ENCODE data around the gene TBC1D32.
"Not testable (repeated sequence)": the region's sequence is repeated elsewhere in the genome, so short reads cannot be mapped to it uniquely, and the experiment has no call there.

The TBC1D32 gene

DNA sequence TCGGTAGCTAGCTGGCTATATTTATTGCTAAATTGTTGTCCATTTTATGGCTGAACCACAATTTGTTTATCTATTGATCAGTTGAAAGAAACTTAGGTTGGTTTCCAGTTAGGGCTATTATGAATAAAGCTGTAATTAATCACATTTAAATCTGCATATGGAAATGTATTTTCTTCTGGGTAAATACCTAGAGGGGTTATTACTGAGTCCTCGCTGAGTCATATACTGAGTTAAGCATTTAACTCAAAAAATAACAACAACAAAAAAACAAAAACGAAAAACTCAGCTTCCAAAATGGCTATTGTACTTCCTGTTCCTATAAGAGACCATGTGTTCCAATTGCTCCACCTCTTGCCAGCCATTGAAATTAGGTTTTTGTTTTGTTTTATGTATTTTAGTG lies 258.2 kb downstream of the TBC1D32 start:
- H3K4me1 ChIP-seq (ENCODE audit: insufficient read depth, low read length, severe bottlenecking): no peaks in the 10 kb centered on the region
- no peak overlapping the region for H3K4me3 ChIP-seq (ENCODE audit: low read depth, low read length, poor library complexity, severe bottlenecking)
- H3K79me2 ChIP-seq (ENCODE audit: insufficient read depth, low read length): no peaks in the 10 kb centered on the region
- no peaks in the 10 kb centered on the region for H3K9me2 ChIP-seq (ENCODE audit: low read depth, low read length)
- H3K9me3 ChIP-seq (ENCODE audit: low read length): no peaks in the 10 kb centered on the region
- H3K36me3 ChIP-seq (ENCODE audit: insufficient read depth, low read length): no peaks in the 10 kb centered on the region
- no peaks in the 10 kb centered on the region for H3F3A ChIP-seq (ENCODE audit: insufficient read depth, low read length)
- H3K4me2 ChIP-seq (ENCODE audit: low read length): no peak overlapping the region
- no peak overlapping the region for H2AFZ ChIP-seq (ENCODE audit: low read length)
- no peak overlapping the region for H3K27ac ChIP-seq (ENCODE audit: low read depth, low read length, poor library complexity, severe bottlenecking)
- H4K20me1 ChIP-seq (ENCODE audit: insufficient read depth, low read length): no peaks in the 10 kb centered on the region
- H3K9ac ChIP-seq (ENCODE audit: low read length): no peak overlapping the region
- H3K27me3 ChIP-seq (ENCODE audit: insufficient read depth, low read length): no peaks in the 10 kb centered on the region
- TF ChIP-seq EZH2 (IDR thresholded peaks at IDR 0.05; ENCODE audit: borderline replicate concordance, low read length): no peak
- TF ChIP-seq, protein P1, sequence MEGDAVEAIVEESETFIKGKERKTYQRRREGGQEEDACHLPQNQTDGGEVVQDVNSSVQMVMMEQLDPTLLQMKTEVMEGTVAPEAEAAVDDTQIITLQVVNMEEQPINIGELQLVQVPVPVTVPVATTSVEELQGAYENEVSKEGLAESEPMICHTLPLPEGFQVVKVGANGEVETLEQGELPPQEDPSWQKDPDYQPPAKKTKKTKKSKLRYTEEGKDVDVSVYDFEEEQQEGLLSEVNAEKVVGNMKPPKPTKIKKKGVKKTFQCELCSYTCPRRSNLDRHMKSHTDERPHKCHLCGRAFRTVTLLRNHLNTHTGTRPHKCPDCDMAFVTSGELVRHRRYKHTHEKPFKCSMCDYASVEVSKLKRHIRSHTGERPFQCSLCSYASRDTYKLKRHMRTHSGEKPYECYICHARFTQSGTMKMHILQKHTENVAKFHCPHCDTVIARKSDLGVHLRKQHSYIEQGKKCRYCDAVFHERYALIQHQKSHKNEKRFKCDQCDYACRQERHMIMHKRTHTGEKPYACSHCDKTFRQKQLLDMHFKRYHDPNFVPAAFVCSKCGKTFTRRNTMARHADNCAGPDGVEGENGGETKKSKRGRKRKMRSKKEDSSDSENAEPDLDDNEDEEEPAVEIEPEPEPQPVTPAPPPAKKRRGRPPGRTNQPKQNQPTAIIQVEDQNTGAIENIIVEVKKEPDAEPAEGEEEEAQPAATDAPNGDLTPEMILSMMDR (IDR thresholded peaks at IDR 0.05; ENCODE audit: low read length): no peak

DNA sequence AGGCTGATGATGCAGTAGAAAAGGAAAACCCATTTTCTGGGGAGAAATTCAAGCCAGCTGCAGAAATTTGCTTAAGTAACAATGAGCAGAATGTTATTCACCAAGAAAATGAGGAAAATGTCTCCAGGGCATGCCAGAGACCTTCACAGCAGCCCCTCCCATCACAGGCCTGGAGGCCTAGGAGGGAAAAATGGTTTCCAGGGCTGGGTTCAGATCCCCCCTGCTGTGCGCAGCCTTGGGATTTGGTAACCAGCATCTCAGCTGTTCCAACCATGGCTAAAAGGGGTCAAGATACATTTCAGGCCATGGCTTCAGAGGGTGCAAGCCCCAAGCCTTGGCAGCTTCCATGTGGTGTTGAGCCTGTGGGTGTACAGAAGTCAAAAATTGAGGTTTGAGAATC lies 265.5 kb downstream of the TBC1D32 start:
- not testable (repeated sequence) for H3K27me3 ChIP-seq (ENCODE audit: insufficient read depth, low read length); H3K79me2 ChIP-seq (ENCODE audit: insufficient read depth, low read length); H4K20me1 ChIP-seq (ENCODE audit: insufficient read depth, low read length); H3K9me2 ChIP-seq (ENCODE audit: low read depth, low read length); H3K4me3 ChIP-seq (ENCODE audit: low read depth, low read length, poor library complexity, severe bottlenecking); H3F3A ChIP-seq (ENCODE audit: insufficient read depth, low read length); H3K4me2 ChIP-seq (ENCODE audit: low read length); H2AFZ ChIP-seq (ENCODE audit: low read length); H3K9ac ChIP-seq (ENCODE audit: low read length); H3K27ac ChIP-seq (ENCODE audit: low read depth, low read length, poor library complexity, severe bottlenecking); H3K4me1 ChIP-seq (ENCODE audit: insufficient read depth, low read length, severe bottlenecking); H3K36me3 ChIP-seq (ENCODE audit: insufficient read depth, low read length); H3K9me3 ChIP-seq (ENCODE audit: low read length)

DNA sequence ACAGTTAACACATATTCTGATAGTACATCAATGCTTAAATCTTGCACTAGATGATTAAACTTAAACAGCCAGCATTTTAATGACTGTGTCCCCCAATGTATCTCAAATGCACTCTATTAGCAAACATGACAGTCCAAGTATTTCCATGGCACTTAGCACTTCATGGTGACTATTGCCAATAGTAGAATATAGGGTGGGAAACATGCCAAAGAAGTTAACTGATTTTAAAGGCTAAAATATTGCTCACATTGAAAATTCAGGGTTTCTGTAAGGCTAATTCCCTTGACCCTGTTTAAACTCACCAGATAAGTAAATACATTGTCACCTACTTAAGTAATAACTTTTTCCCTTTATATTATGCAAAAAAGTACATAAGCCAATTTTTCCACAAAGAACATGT lies 266.9 kb downstream of the TBC1D32 start:
- no peak overlapping the region for H3K27ac ChIP-seq (ENCODE audit: low read depth, low read length, poor library complexity, severe bottlenecking)
- no peaks in the 10 kb centered on the region for H3K9me2 ChIP-seq (ENCODE audit: low read depth, low read length)
- H3K9me3 ChIP-seq (ENCODE audit: low read length): no peaks in the 10 kb centered on the region
- H3K36me3 ChIP-seq (ENCODE audit: insufficient read depth, low read length): no peaks in the 10 kb centered on the region
- no peaks in the 10 kb centered on the region for H3K27me3 ChIP-seq (ENCODE audit: insufficient read depth, low read length)
- H3K79me2 ChIP-seq (ENCODE audit: insufficient read depth, low read length): no peaks in the 10 kb centered on the region
- H3F3A ChIP-seq (ENCODE audit: insufficient read depth, low read length): no peaks in the 10 kb centered on the region
- TF ChIP-seq, protein P1 (IDR thresholded peaks at IDR 0.05; ENCODE audit: low read length): no peak
- TF ChIP-seq EZH2 (IDR thresholded peaks at IDR 0.05; ENCODE audit: borderline replicate concordance, low read length): no peak
- no peaks in the 10 kb centered on the region for H3K4me1 ChIP-seq (ENCODE audit: insufficient read depth, low read length, severe bottlenecking)
- H4K20me1 ChIP-seq (ENCODE audit: insufficient read depth, low read length): no peaks in the 10 kb centered on the region
- H3K4me2 ChIP-seq (ENCODE audit: low read length): no peak overlapping the region
- H3K4me3 ChIP-seq (ENCODE audit: low read depth, low read length, poor library complexity, severe bottlenecking): no peak overlapping the region
- no peak overlapping the region for H3K9ac ChIP-seq (ENCODE audit: low read length)
- H2AFZ ChIP-seq (ENCODE audit: low read length): no peak overlapping the region

DNA sequence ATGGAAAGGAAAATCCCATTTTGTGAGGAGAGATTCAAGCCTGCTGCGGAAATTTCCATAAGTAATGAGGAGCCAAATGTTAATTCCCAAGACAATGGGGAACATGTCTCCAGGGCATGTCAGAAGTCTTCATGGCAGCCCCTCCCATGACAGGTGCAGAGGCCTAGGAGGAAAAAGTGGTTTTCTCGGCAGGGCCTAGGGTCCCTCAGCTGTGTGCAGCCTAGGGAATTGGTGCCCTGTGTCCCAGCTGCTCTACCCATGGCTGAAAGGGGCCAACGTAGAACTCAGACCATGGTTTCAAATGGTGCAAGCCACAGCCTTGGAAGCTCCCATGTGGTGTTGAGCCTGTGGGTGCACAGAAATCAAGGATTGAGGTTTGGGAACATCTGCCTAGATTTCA lies 269.9 kb downstream of the TBC1D32 start:
- H3K9ac ChIP-seq (ENCODE audit: low read length): no peak overlapping the region
- H3K4me3 ChIP-seq (ENCODE audit: low read depth, low read length, poor library complexity, severe bottlenecking): no peak overlapping the region
- H3K36me3 ChIP-seq (ENCODE audit: insufficient read depth, low read length): no peaks in the 10 kb centered on the region
- no peak overlapping the region for H3K27ac ChIP-seq (ENCODE audit: low read depth, low read length, poor library complexity, severe bottlenecking)
- H3K4me1 ChIP-seq (ENCODE audit: insufficient read depth, low read length, severe bottlenecking): no peaks in the 10 kb centered on the region
- no peaks in the 10 kb centered on the region for H3K9me2 ChIP-seq (ENCODE audit: low read depth, low read length)
- H2AFZ ChIP-seq (ENCODE audit: low read length): no peak overlapping the region
- H3K79me2 ChIP-seq (ENCODE audit: insufficient read depth, low read length): no peaks in the 10 kb centered on the region
- TF ChIP-seq EZH2 (IDR thresholded peaks at IDR 0.05; ENCODE audit: borderline replicate concordance, low read length): no peak
- TF ChIP-seq, protein P1 (IDR thresholded peaks at IDR 0.05; ENCODE audit: low read length): no peak
- no peaks in the 10 kb centered on the region for H4K20me1 ChIP-seq (ENCODE audit: insufficient read depth, low read length)
- H3F3A ChIP-seq (ENCODE audit: insufficient read depth, low read length): no peaks in the 10 kb centered on the region
- H3K9me3 ChIP-seq (ENCODE audit: low read length): no peaks in the 10 kb centered on the region
- no peak overlapping the region for H3K4me2 ChIP-seq (ENCODE audit: low read length)
- H3K27me3 ChIP-seq (ENCODE audit: insufficient read depth, low read length): no peaks in the 10 kb centered on the region

Data from OCI-LY1 (cell line).